Measurements from ENCODE around the gene NFIX. TPM values are rescaled to one million over a fixed set of nuclear protein-coding genes. Genes with fewer than 3 reads are reported as not detected.

Gene NFIX
- total and polyA plus RNA-seq, 9 of the 15 experiments (the other 6 are each of a cell fraction or from before 2014, with no cell fraction given), result 0.28 to 26.8 (median 5.4) TPM

- peak; percentile 75; the same call in 1 of the 2 replicates for TF ChIP-seq XRCC5 (IDR thresholded peaks at IDR 0.05; ENCODE audit: low read depth, low read length)
- no peak for TF ChIP-seq CBFA2T2 (conservative IDR thresholded peaks at IDR 0.05)
- TF ChIP-seq DDX20 (tag; IDR thresholded peaks at IDR 0.05; ENCODE audit: low read depth), result no peak
- TF ChIP-seq BRCA1 (IDR thresholded peaks at IDR 0.05), result no peak
- no peak for TF ChIP-seq BRCA1 (CRISPR knock-in tag; IDR thresholded peaks at IDR 0.05)
- no peak; the same call in 1 of the 2 replicates for TF ChIP-seq SIN3B (IDR thresholded peaks at IDR 0.05; ENCODE audit: low read depth)
- TF ChIP-seq ZNF217 (CRISPR knock-in tag; IDR thresholded peaks at IDR 0.05), result no peak
- no peak for TF ChIP-seq CC2D1A (IDR thresholded peaks at IDR 0.05)
- peak; percentile 54 for TF ChIP-seq BRD9 (IDR thresholded peaks at IDR 0.05; ENCODE audit: low read depth, partially characterized antibody)
- TF ChIP-seq ELF4 (CRISPR knock-in tag; IDR thresholded peaks at IDR 0.05), result peak; percentile 37; the same call in 1 of the 2 replicates
- no peak for TF ChIP-seq CSDE1 (IDR thresholded peaks at IDR 0.05)
- TF ChIP-seq NR1H2 (CRISPR knock-in tag; IDR thresholded peaks at IDR 0.05), result no peak
- TF ChIP-seq NRF1 (conservative IDR thresholded peaks at IDR 0.05 in 1 of 2, IDR thresholded peaks at IDR 0.05 in 1 of 2), result no peak; a peak in 1 of 4 replicates
- no peak for TF ChIP-seq GTF2A2 (tag; IDR thresholded peaks at IDR 0.05)
- TF ChIP-seq MIER1 (IDR thresholded peaks at IDR 0.05; ENCODE audit: low read depth), result no peak
- TF ChIP-seq, protein P1, sequence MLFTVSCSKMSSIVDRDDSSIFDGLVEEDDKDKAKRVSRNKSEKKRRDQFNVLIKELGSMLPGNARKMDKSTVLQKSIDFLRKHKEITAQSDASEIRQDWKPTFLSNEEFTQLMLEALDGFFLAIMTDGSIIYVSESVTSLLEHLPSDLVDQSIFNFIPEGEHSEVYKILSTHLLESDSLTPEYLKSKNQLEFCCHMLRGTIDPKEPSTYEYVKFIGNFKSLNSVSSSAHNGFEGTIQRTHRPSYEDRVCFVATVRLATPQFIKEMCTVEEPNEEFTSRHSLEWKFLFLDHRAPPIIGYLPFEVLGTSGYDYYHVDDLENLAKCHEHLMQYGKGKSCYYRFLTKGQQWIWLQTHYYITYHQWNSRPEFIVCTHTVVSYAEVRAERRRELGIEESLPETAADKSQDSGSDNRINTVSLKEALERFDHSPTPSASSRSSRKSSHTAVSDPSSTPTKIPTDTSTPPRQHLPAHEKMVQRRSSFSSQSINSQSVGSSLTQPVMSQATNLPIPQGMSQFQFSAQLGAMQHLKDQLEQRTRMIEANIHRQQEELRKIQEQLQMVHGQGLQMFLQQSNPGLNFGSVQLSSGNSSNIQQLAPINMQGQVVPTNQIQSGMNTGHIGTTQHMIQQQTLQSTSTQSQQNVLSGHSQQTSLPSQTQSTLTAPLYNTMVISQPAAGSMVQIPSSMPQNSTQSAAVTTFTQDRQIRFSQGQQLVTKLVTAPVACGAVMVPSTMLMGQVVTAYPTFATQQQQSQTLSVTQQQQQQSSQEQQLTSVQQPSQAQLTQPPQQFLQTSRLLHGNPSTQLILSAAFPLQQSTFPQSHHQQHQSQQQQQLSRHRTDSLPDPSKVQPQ (CRISPR knock-in tag; IDR thresholded peaks at IDR 0.05; ENCODE audit: borderline replicate concordance), result no peak
- no peak for TF ChIP-seq RERE (CRISPR knock-in tag; IDR thresholded peaks at IDR 0.05; ENCODE audit: borderline replicate concordance)
- 0 out of 4 replicates have a peak, but pooled peaks of 1 of the 2 experiments have one; percentile 27 for TF ChIP-seq SIN3A (IDR thresholded peaks at IDR 0.05; ENCODE audit: borderline replicate concordance in 2 of 2, control insufficient read depth in 1 of 2, low read depth in 2 of 2, low read length in 2 of 2)
- TF ChIP-seq BDP1 (IDR thresholded peaks at IDR 0.05; ENCODE audit: insufficient read depth, insufficient read length), result no peak
- no peak for TF ChIP-seq ZNF512 (tag; IDR thresholded peaks at IDR 0.05)
Measured at GRCh38 chr19:12983542-12984142, 11.6 kb upstream of the NFIX start (continued).
